Measurements from ENCODE around the gene ZFP36L2.

Gene ZFP36L2

GRCh38 chr2:43226558-43226954 lies at the start of gene ZFP36L2:
Gene ZFP36L2, minus strand, starts transcription at chr2:43226606. Its CDS starts 291 bp downstream, at chr2:43226315.
- peak; percentile 79 for DNase-seq

- no peak for DNase-seq
Observed at GRCh38 chr2:43274721-43275120, 48.3 kb upstream of the ZFP36L2 start.

- no peak for DNase-seq
Observed at GRCh38 chr2:43274055-43274454, 47.6 kb upstream of the ZFP36L2 start.

GRCh38 chr2:43273529-43273928 lies 47.1 kb upstream of the ZFP36L2 start:
- no peak for DNase-seq

- DNase-seq, result no peak
Observed at GRCh38 chr2:43270930-43271615, 44.7 kb upstream of the ZFP36L2 start.

- DNase-seq, result no peak
Observed at GRCh38 chr2:43270461-43270860, 44.1 kb upstream of the ZFP36L2 start.

- DNase-seq, result no peak
Observed at GRCh38 chr2:43269706-43270105, 43.3 kb upstream of the ZFP36L2 start.

- DNase-seq, result peak; percentile 15
Observed at GRCh38 chr2:43269074-43269572, 42.7 kb upstream of the ZFP36L2 start.

GRCh38 chr2:43268066-43268953 lies 41.9 kb upstream of the ZFP36L2 start:
- DNase-seq, result no peak

GRCh38 chr2:43267381-43267780 lies 41.0 kb upstream of the ZFP36L2 start:
- no peak for DNase-seq

- DNase-seq, result no peak
Observed at GRCh38 chr2:43266711-43267111, 40.3 kb upstream of the ZFP36L2 start.

- DNase-seq, result no peak
Observed at GRCh38 chr2:43265421-43265820, 39.0 kb upstream of the ZFP36L2 start.

- no peak for DNase-seq
Observed at GRCh38 chr2:43265001-43265400, 38.6 kb upstream of the ZFP36L2 start.

GRCh38 chr2:43262951-43263350 lies 36.5 kb upstream of the ZFP36L2 start:
- DNase-seq, result no peak

- DNase-seq, result no peak
Observed at GRCh38 chr2:43262239-43262638, 35.8 kb upstream of the ZFP36L2 start.

- no peak for DNase-seq
Observed at GRCh38 chr2:43259512-43259911, 33.1 kb upstream of the ZFP36L2 start.

- DNase-seq, result no peak
Observed at GRCh38 chr2:43258547-43259156, 32.2 kb upstream of the ZFP36L2 start.

- DNase-seq, result peak; percentile 13
Observed at GRCh38 chr2:43255296-43255910, 29.0 kb upstream of the ZFP36L2 start.

- no peak for DNase-seq
Observed at GRCh38 chr2:43254331-43254730, 27.9 kb upstream of the ZFP36L2 start.

- no peak for DNase-seq
Observed at GRCh38 chr2:43251171-43251731, 24.8 kb upstream of the ZFP36L2 start.

GRCh38 chr2:43250015-43250414 lies 23.6 kb upstream of the ZFP36L2 start:
- no peak for DNase-seq

GRCh38 chr2:43248621-43249020 lies 22.2 kb upstream of the ZFP36L2 start:
- DNase-seq, result no peak

GRCh38 chr2:43246641-43247040 lies 20.2 kb upstream of the ZFP36L2 start:
- DNase-seq, result no peak
